HG02943 (cell line): ENCODE data around the gene PBXIP1.
"Not testable (repeated sequence)": the region's sequence is repeated elsewhere in the genome, so short reads cannot be mapped to it uniquely, and the experiment has no call there.

Experiments used
- ATAC-seq: cut with Tn5 transposase; IDR thresholded peaks from one replicate; pipeline ENCODE4 v1.9.1; 2021; ENCODE audit warnings: mild to moderate bottlenecking, low read depth, moderate library complexity; ENCODE audit not compliant: unreplicated experiment

The PBXIP1 gene

GRCh38 chr1:154995301-154995983 lies 39.5 kb upstream of the PBXIP1 start:
- ATAC-seq: not testable (repeated sequence)

GRCh38 chr1:154994591-154994990 lies 38.7 kb upstream of the PBXIP1 start:
- ATAC-seq: no peak

- ATAC-seq: no peak
These were observed 38.3 kb upstream of the PBXIP1 start for GRCh38 chr1:154994269-154994587.

- no peak for ATAC-seq
These were observed 37.8 kb upstream of the PBXIP1 start, which contains the start of gene LENEP for GRCh38 chr1:154993572-154994268. LENEP (plus strand) TSS chr1:154993586; CDS start chr1:154993608, 22 bp downstream.

- ATAC-seq: no peak
These were observed 37.0 kb upstream of the PBXIP1 start for GRCh38 chr1:154992721-154993571.

- no peak for ATAC-seq
These were observed 34.4 kb upstream of the PBXIP1 start for GRCh38 chr1:154990276-154990675.

GRCh38 chr1:154989195-154989860 lies 33.4 kb upstream of the PBXIP1 start:
- ATAC-seq: no peak

- ATAC-seq: no peak
These were observed 32.4 kb upstream of the PBXIP1 start for GRCh38 chr1:154988058-154988954.

- ATAC-seq: no peak
These were observed 31.4 kb upstream of the PBXIP1 start for GRCh38 chr1:154987326-154987725.

- not testable (repeated sequence) for ATAC-seq
These were observed 30.8 kb upstream of the PBXIP1 start for GRCh38 chr1:154986736-154987135.

GRCh38 chr1:154983776-154984466 lies 28.0 kb upstream of the PBXIP1 start:
- no peak for ATAC-seq

- peak; percentile 97 for ATAC-seq
These were observed 27.2 kb upstream of the PBXIP1 start, which contains the start of gene FLAD1 for GRCh38 chr1:154982897-154983648. FLAD1 (plus strand) TSS chr1:154983344; CDS start chr1:154983695, 351 bp downstream.

GRCh38 chr1:154982341-154982740 lies 26.4 kb upstream of the PBXIP1 start:
- ATAC-seq: no peak

- no peak for ATAC-seq
These were observed 22.5 kb upstream of the PBXIP1 start for GRCh38 chr1:154978360-154978759.

- not testable (repeated sequence) for ATAC-seq
These were observed 21.9 kb upstream of the PBXIP1 start for GRCh38 chr1:154977762-154978161.

- no peak for ATAC-seq
These were observed 19.6 kb upstream of the PBXIP1 start for GRCh38 chr1:154975409-154976059.

GRCh38 chr1:154974808-154975408 lies 19.0 kb upstream of the PBXIP1 start:
- peak; percentile 52 for ATAC-seq
